Smooth muscle cell (in vitro differentiated cells): ENCODE data around the gene PHOSPHO2. TPM values are rescaled to one million over a fixed set of nuclear protein-coding genes. Genes with fewer than 3 reads are reported as not detected.
A peak's percentile ranks its signal among the peaks of the same experiment; 100 is the strongest.

Experiments used
- DNase-seq: peaks from one replicate; lab custom pipeline; 2025; ENCODE audit not compliant: unreplicated experiment; lab: John Stamatoyannopoulos, UW
- H2AFZ ChIP-seq: fragments of 200-600 bp; sonication (generic); 2 replicates; pipeline ENCODE4 v1.6.0; 2016; ENCODE audit warnings: antibody characterized with exemption, low read depth, mild to moderate bottlenecking
- H3F3A ChIP-seq: fragments of 200-600 bp; sonication (generic); 2 replicates; pipeline ENCODE4 v1.6.0; 2017; ENCODE audit warnings: antibody characterized with exemption, low read depth
- H3K27ac ChIP-seq: fragments of 200-600 bp; sonication (generic); 2 replicates; pipeline ENCODE4 v1.5.1; 2016; ENCODE audit warnings: low read depth, mild to moderate bottlenecking
- H3K27me3 ChIP-seq: fragments of 200-600 bp; sonication (generic); 2 replicates; pipeline ENCODE4 v1.6.1; 2016; ENCODE audit warnings: low read depth, mild to moderate bottlenecking
- H3K36me3 ChIP-seq: fragments of 200-600 bp; sonication (generic); 2 replicates; pipeline ENCODE4 v1.5.1; 2016; ENCODE audit warnings: low read depth
- H3K4me1 ChIP-seq: fragments of 200-600 bp; sonication (generic); 2 replicates; pipeline ENCODE4 v1.5.1; 2016; ENCODE audit warnings: low read depth
- H3K4me2 ChIP-seq: fragments of 200-600 bp; sonication (generic); 2 replicates; pipeline ENCODE4 v1.6.0; 2016; ENCODE audit warnings: mild to moderate bottlenecking
- H3K4me3 ChIP-seq: fragments of 200-600 bp; sonication (generic); 2 replicates; pipeline ENCODE4 v1.5.1; 2016; ENCODE audit warnings: mild to moderate bottlenecking
- H3K79me2 ChIP-seq: fragments of 200-600 bp; sonication (generic); 2 replicates; pipeline ENCODE4 v1.6.0; 2016; ENCODE audit warnings: low read depth, mild to moderate bottlenecking
- H3K9ac ChIP-seq: fragments of 200-600 bp; sonication (generic); 2 replicates; pipeline ENCODE4 v1.6.0; 2016; ENCODE audit warnings: low read depth
- H3K9me3 ChIP-seq: fragments of 200-600 bp; sonication (generic); replicated peaks from 2 replicates; pipeline ENCODE4 v1.5.1; 2016; ENCODE audit warnings: low read depth
- H4K20me1 ChIP-seq: fragments of 200-600 bp; sonication (generic); 2 replicates; pipeline ENCODE4 v1.6.0; 2016; ENCODE audit warnings: low read depth
- CTCF ChIP-seq: fragments of 200-600 bp; sonication (generic); IDR thresholded peaks from 2 replicates; pipeline ENCODE4 v1.5.1; 2017; ENCODE audit warnings: borderline replicate concordance, mild to moderate bottlenecking, antibody characterized with exemption; ENCODE audit not compliant: insufficient read depth, poor library complexity, severe bottlenecking
- WGBS: methylation state at CpG from one replicate; pipeline ENCODE4 v1.1.7; 2016; ENCODE audit warnings: low lambda C conversion rate; 5-methylcytosine and 5-hydroxymethylcytosine counted together
- polyA plus RNA-seq: library from polyadenylated mRNA; unstranded; fragments of >200 nt; fragmentation: Nextera tagmentation; extraction: Ambion mirVana; gene quantifications from 2 replicates; pipeline ENCODE4 v1.2.1, GENCODE V29; 2016
- total RNA-seq: library from RNA; depleted of rRNA; stranded (reverse); fragments of >200 nt; gene quantifications from 2 replicates; pipeline ENCODE4 v1.2.3, GENCODE V29; 2014

The PHOSPHO2 gene
- total RNA-seq (0.45 and 1.4 TPM in 2 replicates), polyA plus RNA-seq (0.74 and 0.86 TPM in 2 replicates)

- 1% methylated on average over 48 of the region's 63 CpGs for WGBS
Measured at GRCh38 chr2:169694113-169694893, at the start of gene PHOSPHO2, which contains the start of gene CFAP210. TSS of gene PHOSPHO2 (plus strand) at chr2:169694469. CDS start at chr2:169700972, 6,503 bp downstream. TSS of gene CFAP210 (minus strand) at chr2:169694405. CDS start at chr2:169694327, 78 bp downstream.

GRCh38 chr2:169647496-169647895 lies 46.8 kb upstream of the PHOSPHO2 start:
- Histone ChIP-seq H3K4me3 (no peak overlapping the region), H2AFZ (no peak overlapping the region), H3K27me3 (no peaks in the 10 kb centered on the region), H3K9me3 (no peaks in the 10 kb centered on the region), H3K4me1 (no peaks in the 10 kb centered on the region), H3K36me3 (no peaks in the 10 kb centered on the region), H3F3A (peaks cover 6% of the 10 kb centered on the region), H3K79me2 (no peaks in the 10 kb centered on the region), H3K4me2 (no peak overlapping the region), H3K27ac (no peak overlapping the region), H4K20me1 (no peaks in the 10 kb centered on the region), H3K9ac (no peak overlapping the region)
- WGBS, result 97% methylated on average over 2 of the region's 2 CpGs
- no peak for DNase-seq
- no peak for TF ChIP-seq CTCF

More at GRCh38 chr2:169694113-169694893, at the start of gene PHOSPHO2, which contains the start of gene CFAP210:
- Histone ChIP-seq H3F3A (peaks cover 3% of the 10 kb centered on the region), H3K36me3 (no peaks in the 10 kb centered on the region), H3K4me3 (peak within 1 kb of the TSS; percentile 83), H3K4me1 (peaks cover 3% of the 10 kb centered on the region), H2AFZ (peak within 1 kb of the TSS; percentile 99), H4K20me1 (no peaks in the 10 kb centered on the region), H3K4me2 (peak within 1 kb of the TSS; percentile 85), H3K9me3 (no peaks in the 10 kb centered on the region), H3K79me2 (no peaks in the 10 kb centered on the region), H3K9ac (peak within 1 kb of the TSS; percentile 92), H3K27me3 (no peaks in the 10 kb centered on the region), H3K27ac (peak within 1 kb of the TSS; percentile 81)
- peak; percentile 86 for DNase-seq
- TF ChIP-seq CTCF, result no peak

GRCh38 chr2:169649278-169649677 lies 45.0 kb upstream of the PHOSPHO2 start:
- Histone ChIP-seq H2AFZ (no peak overlapping the region), H3K9ac (no peak overlapping the region), H3K4me3 (no peak overlapping the region), H3K9me3 (no peaks in the 10 kb centered on the region), H3K36me3 (no peaks in the 10 kb centered on the region), H3K27me3 (peaks cover 4% of the 10 kb centered on the region), H3K4me2 (no peak overlapping the region), H4K20me1 (no peaks in the 10 kb centered on the region), H3K4me1 (no peaks in the 10 kb centered on the region), H3F3A (peaks cover 3% of the 10 kb centered on the region), H3K27ac (no peak overlapping the region), H3K79me2 (no peaks in the 10 kb centered on the region)
- WGBS, result 88% methylated on average over 1 of the region's 1 CpG
- TF ChIP-seq CTCF, result no peak
- no peak for DNase-seq
